ENCODE results near the gene MYLK. TPM values are rescaled to one million over a fixed set of nuclear protein-coding genes. Genes with fewer than 3 reads are reported as not detected.

The MYLK gene
- polyA plus RNA-seq, 4 donors, result 131 to 221 (median 149) TPM

GRCh38 chr3:123636431-123636841, 247.7 kb downstream of the MYLK start:
- no peak for DNase-seq (ENCODE audit: low read depth in 4 of 4, low spot score in 2 of 4)

DNA sequence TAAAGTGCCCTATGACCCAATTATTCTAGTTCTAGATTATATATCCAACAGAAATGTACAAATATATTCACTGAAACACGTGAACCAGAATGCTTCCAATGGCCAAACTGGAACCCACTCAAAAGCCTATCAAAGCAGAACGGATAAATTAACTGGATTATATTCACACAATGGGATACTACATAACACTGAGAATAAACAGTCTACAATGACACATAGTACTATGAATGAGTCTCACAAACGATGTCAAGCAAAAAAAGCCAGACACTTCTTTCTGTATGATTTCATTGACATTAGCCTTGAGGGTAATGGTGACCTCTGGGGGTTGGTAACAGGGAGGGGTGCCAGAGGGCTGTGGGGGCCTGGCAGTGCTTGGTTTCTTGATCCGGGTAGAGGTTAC, 248.4 kb downstream of the MYLK start:
- DNase-seq (ENCODE audit: low read depth in 4 of 4, low spot score in 2 of 4), result no peak

- no peak for DNase-seq (ENCODE audit: low read depth in 4 of 4, low spot score in 2 of 4)
These were observed 248.9 kb downstream of the MYLK start for GRCh38 chr3:123635217-123635616.

DNA sequence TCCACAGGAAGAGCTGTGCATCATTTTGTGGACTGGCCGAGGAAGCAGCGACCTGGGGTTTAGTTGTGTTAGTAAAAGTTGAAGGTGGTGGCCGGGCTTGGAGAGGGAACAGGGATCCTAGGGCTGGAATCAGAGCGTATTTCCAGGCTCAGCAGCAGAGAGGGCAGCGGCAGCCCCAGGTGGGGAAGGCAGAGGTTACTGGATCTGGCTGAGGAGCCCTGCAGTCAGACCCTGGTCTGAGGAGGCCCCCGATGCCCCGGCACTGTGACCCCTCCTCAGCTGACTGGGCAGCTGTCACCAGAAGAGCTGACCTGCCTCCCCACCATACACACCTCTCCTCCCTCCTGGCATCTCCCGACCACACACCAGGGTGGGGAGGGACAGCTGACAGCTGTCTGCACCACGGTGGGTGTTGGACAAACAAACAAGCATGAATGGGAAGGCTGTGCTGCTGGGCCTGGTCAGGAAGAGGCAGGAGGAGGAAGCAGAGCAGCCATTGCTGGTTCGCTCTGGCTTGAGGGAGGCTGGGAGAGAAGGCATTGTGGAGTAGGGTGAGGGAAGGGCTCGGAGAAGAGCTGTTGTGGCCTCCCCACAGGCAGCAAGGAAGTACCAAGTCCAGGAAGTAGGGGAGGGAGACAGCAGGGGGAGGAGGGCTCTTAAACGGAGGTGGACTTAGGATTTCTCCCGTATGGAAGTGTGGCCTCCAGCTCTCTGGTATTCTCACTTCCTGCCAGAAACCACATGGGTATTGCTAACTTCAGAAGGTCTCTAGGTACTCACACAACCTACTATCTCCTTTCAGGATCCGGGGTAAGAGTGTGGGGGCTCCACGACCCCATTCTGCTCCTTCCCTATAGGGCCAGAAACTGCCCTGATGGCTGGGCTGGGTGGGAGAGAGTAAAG, 249.7 kb downstream of the MYLK start:
- DNase-seq (ENCODE audit: low read depth in 4 of 4, low spot score in 2 of 4), result no peak

- no peak for DNase-seq (ENCODE audit: low read depth in 4 of 4, low spot score in 2 of 4)
These were observed 250.6 kb downstream of the MYLK start for GRCh38 chr3:123633530-123633929.

- no peak for DNase-seq (ENCODE audit: low read depth in 4 of 4, low spot score in 2 of 4)
These were observed 251.9 kb downstream of the MYLK start for GRCh38 chr3:123632161-123632655.

DNA sequence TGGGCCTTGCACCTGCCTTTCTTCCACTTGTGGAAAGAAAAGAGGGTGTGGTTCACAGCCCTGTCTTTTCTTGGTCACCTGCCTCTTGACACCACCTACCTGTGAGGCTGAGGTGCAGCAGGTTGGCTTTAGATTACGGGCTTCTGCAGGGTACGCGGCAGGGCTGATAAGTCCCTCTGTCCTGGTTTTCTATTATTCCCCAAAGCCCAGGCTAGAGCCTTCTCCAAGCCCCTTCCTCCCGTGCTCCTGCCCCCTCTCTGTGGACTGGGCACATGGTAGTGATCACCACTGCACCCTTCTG, 254.4 kb downstream of the MYLK start:
- no peak for DNase-seq (ENCODE audit: low read depth in 4 of 4, low spot score in 2 of 4)

DNA sequence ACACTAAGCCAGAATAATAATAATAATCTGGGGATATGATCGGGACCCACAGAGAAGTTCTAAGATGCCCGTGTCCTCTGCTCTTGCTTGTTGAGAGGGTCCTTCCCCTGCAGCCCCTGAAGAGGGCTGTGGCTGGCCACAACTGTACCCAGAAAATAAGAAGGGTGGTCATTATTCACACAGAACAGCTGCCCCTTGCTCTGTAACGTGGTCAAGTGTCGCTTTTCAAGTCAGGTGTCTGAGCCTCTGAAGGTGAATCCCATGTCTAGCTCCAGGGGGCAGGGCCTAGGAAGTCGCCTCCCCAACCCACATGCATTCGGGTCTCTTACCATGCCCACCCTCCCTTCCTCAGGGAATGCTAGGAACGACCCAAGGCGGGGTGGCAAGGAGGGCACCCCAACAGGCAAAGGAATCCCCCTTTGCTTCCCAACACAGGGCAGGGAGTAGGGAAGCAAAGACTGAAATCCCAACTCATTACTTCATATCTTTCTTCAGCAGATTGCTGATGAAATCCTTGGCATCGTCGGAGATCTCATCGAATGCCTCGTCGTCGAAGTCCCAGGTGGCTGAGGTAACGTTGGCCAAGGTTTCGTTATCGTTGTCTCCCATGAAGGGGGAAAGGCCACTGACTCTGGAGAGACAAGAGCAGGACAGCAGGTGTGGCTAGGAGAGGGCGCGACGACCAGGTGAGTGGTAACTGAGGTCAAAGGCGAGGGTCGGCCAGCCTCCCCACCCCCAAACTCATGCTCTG, 255.0 kb downstream of the MYLK start:
- no peak for DNase-seq (ENCODE audit: low read depth in 4 of 4, low spot score in 2 of 4)

GRCh38 chr3:123627673-123628670, 256.2 kb downstream of the MYLK start:
- no peak for DNase-seq (ENCODE audit: low read depth in 4 of 4, low spot score in 2 of 4)

DNA sequence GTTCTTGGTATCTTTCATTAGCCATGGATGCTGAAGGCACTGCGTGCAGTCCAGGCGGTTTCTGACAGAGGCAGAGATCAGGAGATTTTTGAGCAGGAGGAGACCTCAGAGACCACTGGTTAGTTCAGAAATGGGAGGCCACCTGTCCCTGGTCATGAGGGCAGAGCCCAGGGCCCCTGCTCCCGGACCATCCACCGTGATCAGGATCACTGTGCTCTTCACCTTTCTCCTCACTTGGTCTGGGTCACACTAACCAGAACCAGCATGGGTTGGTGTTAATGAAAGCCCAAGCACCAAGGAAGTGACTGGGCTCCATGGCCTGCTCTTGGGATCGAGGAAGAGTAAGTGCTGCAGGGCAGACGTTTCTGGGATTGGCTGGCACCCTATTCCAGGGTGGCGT, 257.3 kb downstream of the MYLK start:
- no peak for DNase-seq (ENCODE audit: low read depth in 4 of 4, low spot score in 2 of 4)

- no peak for DNase-seq (ENCODE audit: low read depth in 4 of 4, low spot score in 2 of 4)
These were observed 259.8 kb downstream of the MYLK start for GRCh38 chr3:123624302-123624701.

DNA sequence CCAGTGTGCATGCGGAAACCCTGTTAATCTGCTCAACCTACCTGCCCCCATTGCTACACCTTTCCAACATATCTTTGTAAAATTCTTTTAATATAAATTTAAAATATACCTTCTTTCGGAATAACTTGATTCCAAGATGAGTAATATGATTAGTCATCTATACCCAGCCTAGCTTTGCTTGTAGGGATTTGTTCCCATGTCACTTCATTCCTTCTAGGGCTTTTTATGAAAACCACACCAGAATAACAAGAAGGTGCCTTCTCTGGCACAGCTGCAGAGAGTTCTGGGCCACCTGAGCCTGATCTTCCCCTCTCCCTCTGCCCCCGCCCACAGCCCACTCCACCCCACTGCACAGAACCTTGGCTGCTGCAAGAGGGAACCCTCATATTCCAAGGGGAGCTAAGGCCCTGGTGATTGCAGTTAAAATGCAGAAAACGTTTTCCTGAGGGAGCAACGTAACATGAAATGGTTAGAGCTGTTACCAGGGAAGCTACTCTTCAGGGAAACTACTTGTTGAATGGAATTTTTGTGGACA, 260.7 kb downstream of the MYLK start:
- no peak for DNase-seq (ENCODE audit: low read depth in 4 of 4, low spot score in 2 of 4)

DNA sequence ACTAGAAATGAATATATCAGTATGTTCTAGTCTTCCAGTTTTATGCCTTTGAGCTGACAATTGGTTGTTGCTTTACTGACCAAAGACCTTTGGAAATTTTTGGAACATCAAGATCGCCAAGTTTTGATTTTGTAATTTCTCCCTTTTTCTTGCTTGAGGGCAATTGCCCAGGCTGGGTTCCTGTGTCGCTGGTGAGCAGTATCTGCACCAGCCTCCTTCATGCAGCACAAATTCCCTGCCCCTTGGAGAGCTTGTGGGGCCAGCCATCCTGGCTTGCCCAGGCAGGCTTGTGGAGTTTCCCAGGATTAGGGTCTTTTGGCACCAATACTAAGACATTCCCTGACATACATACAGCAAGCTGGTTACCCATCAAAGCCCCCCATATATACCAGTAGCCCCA, 261.4 kb downstream of the MYLK start:
- no peak for DNase-seq (ENCODE audit: low read depth in 4 of 4, low spot score in 2 of 4)

- DNase-seq (ENCODE audit: low read depth in 4 of 4, low spot score in 2 of 4), result no peak
These were observed 262.3 kb downstream of the MYLK start for GRCh38 chr3:123621850-123622189.

DNA sequence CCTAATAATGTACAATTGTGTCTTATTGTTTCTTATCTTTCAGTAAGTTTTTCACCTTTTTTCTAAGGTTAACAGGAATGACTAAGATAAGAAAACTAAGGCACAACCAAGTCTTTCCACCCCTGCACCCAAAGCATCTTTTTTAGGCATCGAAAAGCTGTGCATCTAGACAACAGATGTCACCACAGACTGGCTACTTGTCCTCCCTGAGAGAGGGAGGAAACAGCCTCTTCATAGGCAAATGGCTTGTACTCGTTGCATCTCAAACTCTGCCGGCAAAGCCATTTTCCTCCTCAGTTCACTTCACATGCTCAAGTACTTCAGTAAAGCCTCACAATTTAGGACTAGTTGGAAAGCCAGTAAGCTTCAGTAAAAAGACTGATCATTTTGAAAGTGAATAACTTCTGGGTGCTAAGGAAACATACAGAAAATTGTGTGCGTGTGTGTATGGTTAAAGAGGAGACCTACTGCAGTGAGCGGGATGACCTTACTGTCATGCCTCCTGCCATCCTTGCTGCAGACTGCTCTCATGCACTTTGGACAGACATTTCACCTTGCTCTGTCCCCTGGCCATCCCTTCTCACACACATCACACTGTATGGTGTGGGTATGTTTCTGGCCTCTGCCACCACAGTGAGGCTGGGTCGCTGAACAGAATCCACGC, 262.8 kb downstream of the MYLK start:
- DNase-seq (ENCODE audit: low read depth in 4 of 4, low spot score in 2 of 4), result no peak

- no peak for DNase-seq (ENCODE audit: low read depth in 4 of 4, low spot score in 2 of 4)
These were observed 263.8 kb downstream of the MYLK start for GRCh38 chr3:123620343-123620742.

GRCh38 chr3:123618768-123619484, 265.2 kb downstream of the MYLK start:
- DNase-seq (ENCODE audit: low read depth in 4 of 4, low spot score in 2 of 4), result no peak

DNA sequence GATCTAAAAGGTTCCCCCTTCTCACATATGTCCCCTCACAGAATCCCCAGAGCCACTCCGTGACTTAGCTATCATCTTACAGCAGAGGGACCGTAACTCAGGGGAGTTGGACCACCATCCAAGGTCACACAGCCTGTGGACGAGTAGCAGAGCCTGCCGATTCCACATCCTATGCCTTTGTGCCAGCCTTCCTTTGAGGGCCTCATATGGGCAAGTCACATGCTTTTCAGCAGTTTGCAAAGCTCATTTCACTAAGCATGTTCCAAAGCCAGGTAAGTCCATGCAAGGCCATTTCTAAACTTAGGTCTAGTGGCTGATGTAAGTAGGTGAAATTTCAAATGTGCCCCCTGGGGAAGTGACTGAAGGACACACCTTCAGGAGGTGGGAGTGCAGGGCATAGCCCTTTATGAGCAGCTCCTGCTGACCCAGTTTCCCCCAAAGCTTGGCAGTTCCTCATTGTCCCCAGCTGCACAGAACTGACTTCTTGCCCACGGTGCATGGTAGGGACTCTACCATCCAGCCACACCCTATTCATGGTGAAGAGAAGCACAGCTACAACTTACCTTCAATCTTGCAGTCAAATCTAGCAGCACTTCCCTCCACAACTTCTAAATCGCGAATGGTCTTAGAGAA, 265.9 kb downstream of the MYLK start:
- no peak for DNase-seq (ENCODE audit: low read depth in 4 of 4, low spot score in 2 of 4)

DNA sequence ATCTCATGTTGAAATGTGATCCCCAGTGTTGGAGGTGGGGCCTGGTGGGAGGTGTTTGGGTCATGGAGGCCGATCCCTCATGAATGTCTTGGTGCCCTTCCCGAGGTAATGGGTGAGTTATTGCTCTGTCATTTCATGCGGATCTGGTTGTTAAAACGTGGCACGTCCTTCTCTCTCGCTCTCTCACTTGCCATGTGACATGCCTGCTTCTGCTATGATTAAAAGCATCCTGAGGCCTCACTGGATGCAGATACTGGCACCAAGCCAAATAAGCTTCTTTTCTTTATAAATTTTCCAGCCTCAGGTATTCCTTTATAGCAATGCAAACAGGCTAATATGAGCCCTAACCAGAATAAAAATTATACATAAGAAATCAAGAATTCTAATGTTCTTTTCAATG, 267.5 kb downstream of the MYLK start:
- DNase-seq (ENCODE audit: low read depth in 4 of 4, low spot score in 2 of 4), result no peak

Data from left renal cortex interstitium (tissue), 4 donors.